Panc1 (cell line): ENCODE data around the gene TMEM63B. TPM values are rescaled to one million over a fixed set of nuclear protein-coding genes. Genes with fewer than 3 reads are reported as not detected.

Source experiments
- ATAC-seq: fragments of 200-7000 bp; cut with Tn5 transposase; 2 replicates; pipeline ENCODE4 v1.9.1; 2020; ENCODE audit warnings: mild to moderate bottlenecking, moderate library complexity
- BruUV-seq: library from RNA; stranded (reverse); fragments of 400-500 nt; replicated peaks from 2 replicates; lab custom pipeline; 2021; lab: Mats Ljungman, UMichigan
- CTCF ChIA-PET: fragments of 300-600 bp; sonication (Branson Sonifier 250); formaldehyde crosslinking; loops from one replicate; lab custom pipeline; 2022; ENCODE audit warnings: antibody characterized with exemption; lab: Charles Lee
- POLR2A ChIA-PET: fragments of 300-600 bp; sonication (Branson Sonifier 250); formaldehyde crosslinking; loops from one replicate; lab custom pipeline; 2022; ENCODE audit warnings: antibody characterized with exemption; lab: Charles Lee
- DNase-seq: peaks from one replicate; pipeline ENCODE4 v3.0.0-alpha.2; 2010; ENCODE audit warnings: low read depth, low spot score
- H3K27ac ChIP-seq: 2 replicates; pipeline ENCODE4 v1.5.1; 2011; ENCODE audit warnings: mild to moderate bottlenecking, low read length, inconsistent platforms
- H3K27me3 ChIP-seq: fragments of 200-500 bp; sonication (Bioruptor generic); 2 replicates; pipeline ENCODE4 v1.6.0; 2014; ENCODE audit warnings: low read length, inconsistent platforms; ENCODE audit not compliant: control insufficient read depth, insufficient read depth
- H3K36me3 ChIP-seq: fragments of 200-500 bp; sonication (Bioruptor generic); 2 replicates; pipeline ENCODE4 v1.5.1; 2014; ENCODE audit warnings: inconsistent platforms, mild to moderate bottlenecking, low read length, moderate library complexity; ENCODE audit not compliant: control insufficient read depth, insufficient read depth
- H3K4me1 ChIP-seq: 2 replicates; pipeline ENCODE4 v1.5.1; 2011; ENCODE audit warnings: inconsistent platforms, mild to moderate bottlenecking, low read length, moderate library complexity; ENCODE audit not compliant: control insufficient read depth, insufficient read depth
- H3K4me3 ChIP-seq, 2 experiments: 2 replicates each; pipeline ENCODE4 v1.5.1; 2011 to 2012; ENCODE audit warnings: low read depth in 2 of 2, low read length in 2 of 2, mild to moderate bottlenecking in 2 of 2, inconsistent platforms in 1 of 2, moderate library complexity in 1 of 2
- H3K9me3 ChIP-seq: fragments of 200-500 bp; sonication (Bioruptor generic); 2 replicates; pipeline ENCODE4 v1.5.1; 2014; ENCODE audit warnings: low read depth, mild to moderate bottlenecking, inconsistent platforms, low read length, moderate library complexity; ENCODE audit not compliant: control insufficient read depth, insufficient read depth
- CTCF ChIP-seq: fragments of 450-650 bp; IDR thresholded peaks from 2 replicates; pipeline ENCODE4 v1.5.1; 2017; ENCODE audit warnings: mild to moderate bottlenecking
- POLR2AphosphoS5 ChIP-seq: IDR thresholded peaks from 2 replicates; pipeline ENCODE4 v1.6.1; 2012; ENCODE audit warnings: mild to moderate bottlenecking, low read depth, low read length, moderate library complexity
- SIN3A ChIP-seq: IDR thresholded peaks from 2 replicates; pipeline ENCODE4 v1.6.1; 2012; ENCODE audit warnings: low read depth, mild to moderate bottlenecking, low read length, moderate library complexity, borderline replicate concordance; ENCODE audit not compliant: insufficient read depth
- TCF7L2 ChIP-seq: IDR thresholded peaks from 2 replicates; pipeline ENCODE4 v1.6.1; 2011; ENCODE audit warnings: mild to moderate bottlenecking, low read depth, low read length, inconsistent platforms
- in situ Hi-C: cut with HindIII; loops from 2 replicates; pipeline ENCODE4 v1.10.0; 2016; ENCODE audit warnings: low sequenced_read_pairs, low pct_unique_long_range_greater_than_20kb
- intact Hi-C: fragments of 100-400 bp; cut with micrococcal nuclease; formaldehyde crosslinking; loops from one replicate; pipeline ENCODE4 v1.10.0; 2022; ENCODE audit not compliant: unreplicated experiment
- total RNA-seq: library from RNA; stranded (reverse); gene quantifications from one replicate; pipeline ENCODE4 v1.2.1, GENCODE V29; 2021; ENCODE audit not compliant: unreplicated experiment
- TF ChIP-seq, protein P1 (sequence below), 2 experiments: IDR thresholded peaks; 2 replicates each; pipeline ENCODE4 v1.6.1; 2011 to 2012; ENCODE audit warnings: low read depth in 2 of 2, control low read depth in 1 of 2, low read length in 1 of 2, mild to moderate bottlenecking in 1 of 2, moderate library complexity in 1 of 2; ENCODE audit not compliant: insufficient read depth in 1 of 2

The TMEM63B gene
- total RNA-seq, 1 experiment from 2014 or later: 54.1 TPM

DNA sequence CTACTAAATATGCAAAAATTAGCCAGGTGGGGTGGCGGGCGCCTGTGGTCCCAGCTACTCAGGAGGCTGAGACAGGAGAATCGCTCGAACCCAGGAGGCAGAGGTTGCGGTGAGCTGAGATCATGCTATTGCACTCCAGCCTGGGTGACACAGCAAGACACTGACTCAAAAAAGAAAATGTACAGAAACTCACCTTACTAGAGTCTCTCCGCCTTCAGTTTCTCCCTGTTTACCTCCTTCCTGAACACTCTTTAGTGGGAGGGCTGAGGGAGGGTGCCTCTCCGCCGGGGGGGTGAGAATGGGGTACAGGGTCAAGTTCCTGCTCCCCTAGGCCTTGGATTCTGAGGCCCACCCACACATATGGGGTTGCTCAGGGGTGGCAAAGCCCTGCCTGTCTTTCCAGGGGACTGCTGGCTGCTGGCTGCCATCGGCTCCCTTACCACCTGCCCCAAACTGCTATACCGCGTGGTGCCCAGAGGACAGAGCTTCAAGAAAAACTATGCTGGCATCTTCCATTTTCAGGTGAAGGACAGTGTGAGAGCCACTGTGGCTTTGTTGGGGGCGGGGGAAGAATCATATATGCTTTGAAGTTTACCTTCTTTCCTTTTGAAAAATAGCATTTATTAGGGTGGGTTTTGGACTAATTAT lies 44.7 kb downstream of the TMEM63B start:
- no peak for TF ChIP-seq CTCF
- no peak for TF ChIP-seq SIN3A
- no peak for TF ChIP-seq TCF7L2
- no peak for TF ChIP-seq POLR2AphosphoS5
- TF ChIP-seq, protein P1, sequence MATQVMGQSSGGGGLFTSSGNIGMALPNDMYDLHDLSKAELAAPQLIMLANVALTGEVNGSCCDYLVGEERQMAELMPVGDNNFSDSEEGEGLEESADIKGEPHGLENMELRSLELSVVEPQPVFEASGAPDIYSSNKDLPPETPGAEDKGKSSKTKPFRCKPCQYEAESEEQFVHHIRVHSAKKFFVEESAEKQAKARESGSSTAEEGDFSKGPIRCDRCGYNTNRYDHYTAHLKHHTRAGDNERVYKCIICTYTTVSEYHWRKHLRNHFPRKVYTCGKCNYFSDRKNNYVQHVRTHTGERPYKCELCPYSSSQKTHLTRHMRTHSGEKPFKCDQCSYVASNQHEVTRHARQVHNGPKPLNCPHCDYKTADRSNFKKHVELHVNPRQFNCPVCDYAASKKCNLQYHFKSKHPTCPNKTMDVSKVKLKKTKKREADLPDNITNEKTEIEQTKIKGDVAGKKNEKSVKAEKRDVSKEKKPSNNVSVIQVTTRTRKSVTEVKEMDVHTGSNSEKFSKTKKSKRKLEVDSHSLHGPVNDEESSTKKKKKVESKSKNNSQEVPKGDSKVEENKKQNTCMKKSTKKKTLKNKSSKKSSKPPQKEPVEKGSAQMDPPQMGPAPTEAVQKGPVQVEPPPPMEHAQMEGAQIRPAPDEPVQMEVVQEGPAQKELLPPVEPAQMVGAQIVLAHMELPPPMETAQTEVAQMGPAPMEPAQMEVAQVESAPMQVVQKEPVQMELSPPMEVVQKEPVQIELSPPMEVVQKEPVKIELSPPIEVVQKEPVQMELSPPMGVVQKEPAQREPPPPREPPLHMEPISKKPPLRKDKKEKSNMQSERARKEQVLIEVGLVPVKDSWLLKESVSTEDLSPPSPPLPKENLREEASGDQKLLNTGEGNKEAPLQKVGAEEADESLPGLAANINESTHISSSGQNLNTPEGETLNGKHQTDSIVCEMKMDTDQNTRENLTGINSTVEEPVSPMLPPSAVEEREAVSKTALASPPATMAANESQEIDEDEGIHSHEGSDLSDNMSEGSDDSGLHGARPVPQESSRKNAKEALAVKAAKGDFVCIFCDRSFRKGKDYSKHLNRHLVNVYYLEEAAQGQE (IDR thresholded peaks at IDR 0.05; ENCODE audit: insufficient read depth in 1 of 2, low read depth in 2 of 2, low read length in 1 of 2): no peak
- POLR2A ChIA-PET: interaction anchor here (0.6 to 1.0 kb wide), 2 partner anchors 82 to 133 kb away, joined by 3 read pairs; no protein-coding TSS in a partner anchor
- Histone ChIP-seq H3K27ac (peak overlapping the region; percentile 40), H3K27me3 (no peaks in the 10 kb centered on the region), H3K4me1 (peaks cover 23% of the 10 kb centered on the region), H3K9me3 (no peaks in the 10 kb centered on the region), H3K4me3 (no peak overlapping the region), H3K36me3 (no peaks in the 10 kb centered on the region)
- BruUV-seq: no TSS peak
- intact Hi-C loops: loop anchor here (1.0 to 5.0 kb wide), 2 partner anchors 65 to 82 kb away; no protein-coding TSS in a partner anchor
- in situ Hi-C loops: no loop called here
- CTCF ChIA-PET: interaction anchor here (1.0 to 1.1 kb wide), 3 partner anchors 62 to 85 kb away, joined by 3 to 7 read pairs (median 4); partner anchors contain the start of gene SLC35B2
- DNase-seq: no peak
- no peak; the same call in 1 of the 2 replicates for ATAC-seq

GRCh38 chr6:44172731-44173500 lies 45.6 kb downstream of the TMEM63B start:
- CTCF ChIA-PET: interaction anchor here (0.7 to 1.1 kb wide), 5 partner anchors 62 to 403 kb away, joined by 3 to 7 read pairs (median 4); partner anchors contain the start of genes HSP90AB1 and SLC35B2
- no peaks in the 10 kb centered on the region for H3K9me3 ChIP-seq
- TF ChIP-seq, protein P1 (IDR thresholded peaks at IDR 0.05; ENCODE audit: insufficient read depth in 1 of 2, low read depth in 2 of 2, low read length in 1 of 2): 0 out of 4 replicates have a peak, but pooled peaks of 1 of the 2 experiments have one; percentile 35
- peak; percentile 94 for TF ChIP-seq CTCF
- no peak; the same call in 1 of the 2 replicates for TF ChIP-seq POLR2AphosphoS5
- 0 out of 2 replicates have a peak, but pooled peaks have one; percentile 29 for TF ChIP-seq SIN3A
- no peak overlapping the region for H3K4me3 ChIP-seq
- H3K27ac ChIP-seq: peak overlapping the region; percentile 64
- intact Hi-C loops: loop anchor here (1.0 to 5.0 kb wide), 2 partner anchors 64 to 81 kb away; no protein-coding TSS in a partner anchor
- peak; percentile 94 for ATAC-seq
- H3K4me1 ChIP-seq: peaks cover 28% of the 10 kb centered on the region
- POLR2A ChIA-PET: interaction anchor here (0.6 to 1.1 kb wide), 3 partner anchors 74 to 132 kb away, joined by 3 read pairs; partner anchors contain the start of gene HSP90AB1
- no peaks in the 10 kb centered on the region for H3K27me3 ChIP-seq
- in situ Hi-C loops: no loop called here
- DNase-seq: peak; percentile 73
- no TSS peak for BruUV-seq
- no peaks in the 10 kb centered on the region for H3K36me3 ChIP-seq
